NCI-H1436 treated with DMSO at 0.1 percent for 48 hours (cell line): ENCODE data around the gene GSAP.

Source experiments
- DNase-seq: peaks from one replicate; lab custom pipeline; 2025; lab: John Stamatoyannopoulos, UW

GSAP gene

DNA sequence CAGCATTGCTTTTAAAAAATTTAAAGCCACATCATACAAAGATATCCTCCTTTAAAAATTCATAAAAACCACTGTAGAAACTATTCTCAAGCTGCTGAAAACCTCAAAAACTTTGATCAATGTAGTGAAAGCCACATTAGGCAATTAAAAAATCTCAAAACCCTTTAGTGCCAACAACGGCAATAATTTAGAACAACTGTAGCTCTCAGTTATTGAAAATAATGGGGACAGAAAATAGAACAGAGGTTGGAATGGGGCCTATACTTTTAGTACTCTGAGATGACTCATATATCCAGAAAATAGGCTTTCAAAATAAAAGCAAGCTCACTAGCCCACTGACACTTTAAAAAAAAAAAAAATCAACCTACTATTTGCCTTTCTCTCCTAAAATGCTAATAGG, 87.5 kb downstream of the GSAP start:
- no peak for DNase-seq

DNA sequence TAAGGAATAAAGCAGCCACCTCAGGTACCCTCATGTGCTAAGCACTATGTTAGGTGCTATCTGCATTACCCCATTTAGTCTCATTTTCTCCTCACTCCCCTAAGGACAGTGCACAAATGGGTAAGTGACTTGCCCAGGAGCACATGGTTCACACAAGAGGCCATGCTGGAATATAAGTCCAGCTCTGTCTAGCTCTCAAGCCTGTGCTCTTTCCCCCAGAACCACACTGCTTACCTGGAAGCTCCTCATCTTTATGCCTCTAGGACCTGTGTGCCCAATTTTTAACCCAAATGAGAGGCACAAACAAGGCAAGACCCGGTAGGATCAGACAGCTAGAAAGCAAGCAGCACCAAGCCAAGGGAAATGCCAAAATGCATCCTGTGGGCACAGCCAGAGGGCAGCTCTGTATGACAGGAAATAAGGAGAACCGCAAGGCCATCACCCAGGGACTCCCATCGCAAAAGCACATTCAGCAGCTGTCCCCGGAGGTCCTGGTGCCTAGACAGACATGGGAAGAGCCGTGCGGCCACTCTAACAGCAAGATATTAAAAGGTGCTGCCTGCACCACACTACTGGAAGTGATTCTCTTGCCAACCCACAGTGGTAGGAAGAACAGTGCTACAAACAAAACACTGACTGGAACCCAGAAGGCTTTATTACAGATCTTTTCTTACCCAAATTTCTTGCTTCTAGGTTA, 88.1 kb downstream of the GSAP start:
- no peak for DNase-seq

DNA sequence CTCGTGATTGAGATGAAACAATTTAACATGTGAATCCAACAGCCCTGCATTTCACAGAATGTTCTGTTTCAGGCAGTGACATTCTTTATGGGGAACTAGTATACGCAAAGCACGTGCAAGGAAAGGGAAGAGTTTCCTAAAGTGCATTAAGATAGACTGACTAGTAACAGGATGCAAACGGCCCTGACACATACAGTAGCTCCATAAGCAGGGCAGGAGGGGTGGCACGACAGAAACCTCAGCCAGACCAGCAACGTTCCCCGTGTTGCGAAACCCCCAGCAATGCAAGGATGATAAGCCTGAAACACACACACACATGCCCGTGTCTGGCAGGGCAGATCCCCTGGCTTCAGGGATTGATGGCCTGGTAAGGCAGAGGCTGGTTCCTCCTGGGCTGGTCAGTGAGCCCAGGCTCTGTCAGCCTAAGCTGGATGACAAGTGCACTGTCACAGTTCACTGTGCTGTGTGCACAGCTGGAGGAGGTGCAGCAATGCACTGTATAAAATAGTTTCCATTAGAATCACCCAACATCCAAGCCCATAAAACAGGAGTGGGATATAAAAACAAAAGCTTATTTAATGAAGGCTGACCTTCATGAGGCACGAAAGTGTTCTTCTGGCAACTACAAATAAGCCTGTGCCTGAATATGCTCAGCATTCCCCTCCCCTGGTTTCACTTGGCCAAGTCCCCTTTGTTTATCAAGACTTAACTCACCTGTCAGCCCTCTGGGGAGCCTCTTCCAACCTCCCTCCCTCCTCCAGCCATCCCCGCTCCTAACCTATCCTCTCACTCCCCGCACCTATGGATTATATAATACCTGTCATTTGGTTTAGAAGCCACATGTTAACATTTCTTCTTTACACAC, 88.8 kb downstream of the GSAP start:
- no peak for DNase-seq

DNA sequence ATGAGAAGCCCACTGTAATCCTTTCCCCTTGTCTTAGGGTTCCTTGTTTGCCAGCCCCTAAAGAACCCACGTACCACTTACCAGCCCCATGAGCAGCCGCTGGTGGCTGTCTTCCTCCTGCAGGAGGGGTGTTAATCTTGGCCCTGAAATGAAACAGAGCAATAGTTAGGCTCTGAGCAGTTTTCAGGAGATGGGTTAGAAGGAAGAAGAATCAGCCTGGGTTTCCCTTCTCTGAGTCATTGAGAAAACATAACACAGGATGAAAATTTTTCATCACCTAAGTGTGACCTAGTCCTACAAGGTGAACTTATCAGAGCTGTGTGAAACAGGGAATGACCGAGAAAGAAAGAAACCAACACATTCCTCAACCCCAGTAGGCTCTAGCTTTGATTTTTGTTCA, 90.0 kb downstream of the GSAP start:
- DNase-seq = no peak

DNA sequence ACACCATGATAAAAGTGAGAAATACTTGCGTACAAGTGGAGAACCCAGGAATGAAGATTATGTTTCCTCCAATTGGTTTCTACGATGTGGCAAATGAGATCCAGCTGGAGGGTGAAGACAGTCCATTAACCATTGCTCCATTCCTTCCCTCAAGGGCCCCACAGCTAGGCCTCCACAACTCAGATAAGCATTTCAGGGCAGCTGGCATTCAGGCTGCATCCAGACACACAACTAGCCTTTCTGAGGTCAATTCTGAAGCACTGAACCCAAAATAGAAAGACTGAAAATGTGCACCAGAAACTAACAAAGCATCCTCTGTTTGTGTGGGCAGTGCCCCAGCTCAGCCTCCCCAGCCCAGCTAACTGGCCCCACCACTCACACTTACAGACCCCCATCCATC, 94.8 kb downstream of the GSAP start:
- DNase-seq = no peak

DNA sequence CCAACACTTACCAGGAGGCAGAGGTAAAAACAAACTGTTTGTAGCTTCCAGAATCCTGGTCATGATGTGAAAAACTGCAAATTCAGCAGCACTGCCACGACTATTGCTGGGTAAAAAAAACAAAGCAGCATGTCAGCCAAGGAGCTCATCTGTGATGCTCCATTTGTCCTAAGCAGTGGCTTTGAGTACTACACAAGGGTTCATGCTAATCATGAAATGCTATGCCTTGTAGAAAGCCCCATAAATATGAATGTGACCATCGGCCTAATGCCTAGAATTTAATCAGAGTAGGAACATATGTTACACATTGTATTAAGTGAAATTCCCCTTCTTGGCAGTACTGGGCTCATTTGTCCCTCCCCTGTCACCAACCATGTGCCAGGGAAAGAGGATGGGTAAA, 95.4 kb downstream of the GSAP start:
- DNase-seq = no peak

DNA sequence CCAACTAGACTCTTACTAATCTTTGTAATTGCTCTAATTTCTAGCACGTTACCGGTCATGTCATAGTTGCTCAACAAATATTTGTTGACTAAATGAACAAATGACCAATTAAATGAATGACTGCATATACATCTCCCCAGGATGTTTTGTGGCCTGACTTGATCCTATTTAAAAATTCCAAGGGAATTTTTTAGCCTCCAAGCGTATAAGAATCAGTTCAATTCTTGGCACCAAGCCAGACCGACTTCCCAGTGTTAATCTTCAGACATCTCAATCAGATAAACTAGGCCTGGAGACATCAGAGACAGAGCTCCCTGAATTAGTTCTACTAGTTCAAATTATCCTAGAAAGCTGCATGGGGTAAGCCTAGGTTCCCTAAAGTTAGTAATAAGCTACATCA, 96.0 kb downstream of the GSAP start:
- DNase-seq = no peak

DNA sequence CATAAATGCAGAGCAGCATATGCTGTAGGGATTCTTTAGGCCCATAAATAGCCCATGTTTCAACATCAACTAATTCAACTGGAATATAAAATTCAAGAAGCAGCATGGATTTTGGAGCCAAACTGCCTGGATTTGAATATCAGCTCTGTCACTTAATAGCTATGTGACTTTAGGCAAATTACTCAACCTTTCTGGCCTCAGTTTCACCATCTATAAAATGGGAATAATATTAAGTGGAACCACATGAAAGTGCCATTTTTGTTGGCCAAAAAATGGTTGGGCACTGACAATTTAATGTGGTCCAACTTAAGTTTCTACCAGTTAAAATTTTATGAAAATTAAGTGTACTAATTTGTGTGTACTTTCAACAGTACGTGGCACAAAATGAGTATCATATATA, 98.1 kb downstream of the GSAP start:
- DNase-seq = no peak

DNA sequence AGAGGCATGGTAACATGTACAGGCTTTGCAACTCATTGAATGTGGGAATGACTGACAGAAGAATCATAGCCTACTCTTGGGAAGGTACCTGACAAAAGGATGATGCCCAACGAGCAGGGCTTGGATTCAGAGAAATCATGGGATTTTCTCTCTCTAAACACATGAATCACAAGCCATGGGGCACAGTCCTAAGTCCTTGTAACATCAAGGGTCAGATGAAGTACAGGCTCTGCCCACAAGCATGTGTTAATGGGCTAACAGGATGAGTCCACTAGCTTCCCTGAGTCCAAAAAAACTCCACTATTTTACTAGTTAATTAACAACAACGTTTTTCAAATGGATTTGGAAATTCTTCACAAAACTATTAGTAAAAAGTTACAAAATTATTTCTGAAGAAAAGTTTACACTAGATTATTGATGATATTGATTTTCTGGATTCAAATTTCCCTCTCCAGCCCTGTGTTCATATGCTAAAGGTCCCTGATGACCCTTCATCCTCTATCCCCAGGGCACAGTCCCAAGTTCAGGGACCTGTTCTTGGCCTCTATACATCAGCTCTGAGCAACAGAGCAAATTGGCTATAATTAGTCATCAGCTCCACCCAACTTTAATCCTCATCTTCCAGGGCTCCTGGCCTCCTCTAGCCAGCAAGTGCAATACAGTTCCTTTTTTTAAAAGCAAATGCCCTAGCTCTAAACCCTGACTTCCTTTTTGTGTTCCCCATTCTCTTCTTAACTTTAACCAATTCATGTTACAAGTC, 99.8 kb downstream of the GSAP start:
- no peak for DNase-seq

DNA sequence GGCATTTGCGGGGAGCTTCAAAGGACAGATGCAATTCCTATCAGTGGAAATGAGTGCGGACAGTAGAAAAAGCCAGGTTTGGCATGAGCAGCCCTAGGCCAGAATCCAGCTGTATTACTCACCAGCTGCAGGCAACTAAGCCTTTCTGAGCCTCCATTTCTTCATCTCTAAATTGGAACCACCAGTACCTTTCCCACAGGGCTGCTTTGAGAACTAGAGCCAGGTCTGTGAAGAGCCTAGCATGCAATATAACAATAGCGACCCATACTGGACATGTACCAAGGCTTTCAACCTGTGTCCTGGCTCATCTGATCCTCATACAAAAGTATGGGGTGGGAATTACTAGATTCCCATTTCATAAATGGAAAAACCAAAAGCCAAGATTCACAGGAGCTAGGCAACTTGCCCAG, 101.0 kb downstream of the GSAP start:
- no peak for DNase-seq

DNA sequence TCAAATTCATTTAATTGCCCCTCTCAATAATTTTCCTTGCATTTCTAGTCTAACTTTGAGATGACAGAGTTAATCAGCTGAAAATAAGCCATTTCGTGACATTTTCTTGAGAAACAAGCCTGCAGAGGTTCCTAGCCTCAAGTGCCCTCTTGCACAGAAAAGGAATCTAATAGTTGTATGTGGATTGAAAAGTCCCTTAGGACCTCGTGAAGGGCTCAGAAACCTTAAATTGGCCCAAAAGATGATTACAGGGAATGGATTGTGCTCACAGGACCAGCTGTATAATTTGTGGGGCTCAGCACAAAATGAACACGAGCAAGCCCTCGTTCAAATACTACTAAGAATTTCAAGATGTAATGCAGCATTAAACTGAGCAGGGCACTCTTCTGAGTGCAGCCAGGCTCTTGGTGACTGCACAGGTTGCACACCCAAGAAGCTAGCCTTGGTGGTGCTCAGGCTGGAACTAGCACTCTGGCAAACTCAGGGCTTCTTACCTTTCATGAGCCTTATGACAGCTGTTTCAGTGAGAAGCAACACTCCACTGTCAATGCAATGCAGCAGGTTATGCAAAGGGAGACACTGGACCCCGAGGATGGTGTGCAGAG, 102.2 kb downstream of the GSAP start:
- DNase-seq = no peak

DNA sequence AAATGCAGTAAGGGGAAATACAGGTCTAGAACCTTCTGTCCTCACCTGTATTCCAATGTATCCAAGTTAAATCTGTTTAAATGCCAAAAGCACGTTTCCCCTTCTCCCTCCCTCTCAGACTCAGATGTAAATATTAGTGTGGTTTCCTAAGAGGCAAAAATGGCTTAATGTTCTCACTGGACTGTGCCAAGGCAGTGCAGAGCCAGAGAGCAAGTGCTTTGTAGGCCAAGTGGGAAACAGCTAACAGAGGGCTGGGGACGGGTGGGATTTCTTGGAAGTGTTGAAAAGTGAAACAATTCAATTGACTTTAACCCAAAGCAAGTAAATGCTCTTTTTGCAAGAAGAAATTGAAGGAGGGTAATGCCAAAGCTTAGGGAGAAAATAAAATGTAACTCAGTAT, 103.1 kb downstream of the GSAP start:
- no peak for DNase-seq

DNA sequence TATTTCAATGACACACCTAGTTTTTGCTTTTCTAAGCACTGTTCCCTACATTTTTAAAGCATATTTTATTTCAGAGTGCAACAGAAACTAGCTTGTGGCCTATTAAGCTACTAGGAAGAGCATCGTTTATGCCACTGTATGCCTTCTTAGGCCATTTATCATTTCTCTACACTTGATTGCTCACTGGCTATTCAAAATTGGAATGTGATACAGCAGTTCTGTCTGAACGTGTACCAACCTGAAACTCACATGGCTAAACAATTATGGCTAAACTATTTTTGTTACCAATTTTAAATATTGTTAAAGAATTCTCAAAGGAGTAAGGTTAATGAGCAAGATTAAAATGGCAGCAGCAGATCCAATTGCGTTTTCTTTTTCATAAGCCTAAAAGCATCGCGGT, 105.2 kb downstream of the GSAP start:
- peak; percentile 44 for DNase-seq

DNA sequence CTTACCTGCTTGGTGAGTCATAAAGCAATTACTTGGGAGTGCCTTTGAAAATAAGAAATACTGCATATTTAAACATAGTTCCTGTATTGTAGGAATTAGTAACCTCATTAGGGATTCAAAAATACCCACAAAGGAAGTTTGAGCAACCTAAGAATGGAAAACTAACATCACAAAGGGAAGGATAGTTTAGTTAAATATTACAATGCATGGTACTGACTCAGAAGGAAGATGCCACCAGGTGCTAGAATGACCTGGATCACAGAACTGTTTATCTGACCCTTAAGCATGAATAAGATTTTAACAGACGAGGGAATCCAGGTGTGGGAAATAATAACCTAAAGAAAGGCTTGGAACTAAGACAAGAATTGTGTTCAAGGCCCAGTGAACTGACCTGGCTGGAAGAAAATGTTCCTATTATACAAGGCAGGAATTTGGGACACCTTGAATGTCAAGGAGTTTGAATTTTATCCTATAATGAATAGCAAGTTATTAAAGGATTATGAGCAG, 106.4 kb downstream of the GSAP start:
- no peak for DNase-seq

DNA sequence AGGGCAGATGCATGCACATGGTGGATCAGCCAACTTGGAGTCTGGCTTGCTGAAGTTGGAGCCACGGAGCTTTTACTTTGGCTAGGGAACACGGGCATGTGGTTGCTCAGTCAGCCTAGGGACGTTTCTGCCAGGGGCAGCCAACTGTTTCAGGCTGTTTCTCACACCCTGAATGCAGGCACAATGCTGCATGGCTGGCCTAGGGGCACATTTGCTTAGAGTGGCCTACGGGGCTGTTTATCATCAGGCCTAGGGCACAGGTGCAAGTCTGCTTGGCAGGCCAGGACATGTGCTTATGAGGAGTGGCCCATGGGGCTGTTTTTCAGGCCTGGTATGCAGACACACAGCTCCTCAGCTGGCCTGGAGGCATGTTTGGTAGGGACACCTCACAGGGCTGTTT, 107.4 kb downstream of the GSAP start:
- DNase-seq = no peak

DNA sequence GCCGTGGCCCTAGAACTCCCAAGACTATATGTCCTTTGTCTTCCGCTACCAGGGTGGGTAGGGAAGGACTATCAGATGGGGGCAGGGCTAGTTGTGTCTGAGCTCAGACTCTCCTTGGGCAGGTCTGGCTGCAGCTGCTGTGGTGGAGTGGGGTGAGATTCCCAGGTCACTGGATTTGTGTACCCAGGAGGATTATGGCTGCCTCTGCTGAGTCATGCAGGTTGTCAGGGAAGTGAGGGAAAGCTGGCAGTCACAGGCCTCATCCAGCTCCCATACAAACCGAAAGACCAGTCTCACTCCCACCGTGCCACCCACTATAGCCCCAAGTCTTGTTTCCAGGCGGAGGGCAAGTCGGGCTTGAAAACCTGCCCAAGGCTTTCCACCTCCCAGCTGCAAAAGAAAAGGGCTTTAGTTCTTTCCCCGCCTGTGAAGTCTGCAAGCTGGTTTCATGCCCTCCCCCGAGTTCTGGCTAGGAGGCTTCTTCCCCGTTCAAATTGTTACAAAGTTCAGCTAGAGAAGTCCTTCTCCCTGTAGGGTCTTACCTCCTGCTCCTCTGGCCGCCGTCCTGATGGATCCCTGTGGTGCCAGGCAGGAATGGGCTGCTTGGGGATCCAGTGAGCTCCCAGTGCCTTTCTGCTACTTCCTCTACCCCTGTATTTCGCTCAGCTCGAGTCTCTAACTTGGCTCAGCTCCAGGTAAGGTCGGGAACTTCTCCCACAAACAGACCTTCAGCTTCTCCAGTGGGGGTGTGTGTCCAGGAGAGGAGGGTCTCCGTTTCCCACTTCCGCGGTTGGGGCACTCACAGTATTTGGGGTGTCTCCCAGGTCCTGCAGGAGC, 109.7 kb downstream of the GSAP start:
- no peak for DNase-seq

DNA sequence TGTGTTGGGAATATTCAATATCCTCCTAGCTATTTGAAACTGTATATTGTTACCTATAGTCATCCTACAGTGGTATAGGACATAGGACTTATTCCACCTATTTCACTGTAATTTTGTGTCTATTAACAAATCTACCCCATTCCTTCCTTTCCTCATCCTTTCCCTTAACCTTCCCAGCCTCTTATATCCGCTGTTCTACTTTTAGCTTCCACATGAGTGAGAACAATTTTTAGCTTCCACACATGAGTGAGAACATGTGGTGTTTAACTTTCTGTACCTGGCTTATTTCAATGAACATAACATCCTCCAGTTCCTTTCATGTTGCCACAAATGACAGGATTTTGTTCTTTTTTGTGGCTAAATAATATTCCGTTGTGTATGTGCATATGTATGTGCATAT, 120.6 kb downstream of the GSAP start:
- DNase-seq = no peak

DNA sequence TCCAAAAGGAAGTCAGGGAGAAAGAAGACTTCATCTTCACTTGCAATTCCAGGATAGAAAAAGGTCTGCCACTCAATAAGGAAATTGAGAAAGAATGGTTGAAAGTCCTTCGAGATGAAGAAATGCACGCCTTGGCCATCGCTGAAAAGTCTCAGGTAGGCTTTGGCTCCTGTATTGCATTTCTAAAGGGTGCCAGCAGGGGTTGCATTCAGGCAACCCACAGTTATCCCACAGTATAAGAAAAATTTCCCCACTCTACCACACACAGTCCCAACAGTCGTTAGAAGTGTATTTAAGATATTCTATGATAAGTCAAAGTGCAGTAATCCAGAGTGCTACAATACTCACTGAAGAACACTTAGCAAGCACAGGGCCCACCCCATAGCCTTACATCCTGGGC, 123.1 kb downstream of the GSAP start:
- DNase-seq = no peak

DNA sequence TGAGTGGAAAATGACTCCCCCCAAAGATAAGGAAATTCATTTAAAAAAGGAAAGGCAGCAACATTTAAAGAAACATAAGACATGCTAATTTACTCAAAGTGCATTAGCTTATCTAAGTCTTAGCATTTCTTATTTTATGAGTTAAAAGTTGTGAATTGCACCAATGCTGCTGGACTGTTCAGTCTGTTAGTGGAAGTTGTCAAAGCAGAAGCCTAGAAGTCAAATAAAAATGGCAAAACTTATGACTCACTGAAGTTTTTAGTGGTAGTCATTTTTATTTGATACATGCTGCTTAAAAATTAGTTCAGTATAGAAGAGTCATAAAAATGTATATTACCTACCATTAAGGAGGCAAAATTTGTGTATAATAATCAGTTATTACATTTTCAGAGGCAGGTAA, 125.7 kb downstream of the GSAP start:
- no peak for DNase-seq

DNA sequence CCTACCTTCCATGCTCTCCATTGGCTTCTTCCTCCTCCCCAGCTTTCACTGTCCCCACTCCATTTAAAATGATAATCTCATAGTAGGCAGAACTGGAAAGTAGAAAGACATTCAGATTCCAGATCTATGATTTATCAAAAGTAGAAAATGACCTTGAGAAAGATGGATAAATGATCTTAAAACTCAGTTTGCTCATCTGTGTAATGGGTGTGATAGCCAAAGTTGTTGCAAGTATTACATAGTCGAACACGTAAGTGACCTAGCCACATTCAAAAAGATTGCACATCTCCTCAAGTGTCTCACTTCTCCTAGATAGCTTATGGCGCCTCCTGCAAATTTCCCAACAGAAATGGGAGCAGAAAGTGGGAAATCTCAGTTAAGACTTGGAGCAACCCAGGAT, 126.8 kb downstream of the GSAP start:
- DNase-seq = no peak

DNA sequence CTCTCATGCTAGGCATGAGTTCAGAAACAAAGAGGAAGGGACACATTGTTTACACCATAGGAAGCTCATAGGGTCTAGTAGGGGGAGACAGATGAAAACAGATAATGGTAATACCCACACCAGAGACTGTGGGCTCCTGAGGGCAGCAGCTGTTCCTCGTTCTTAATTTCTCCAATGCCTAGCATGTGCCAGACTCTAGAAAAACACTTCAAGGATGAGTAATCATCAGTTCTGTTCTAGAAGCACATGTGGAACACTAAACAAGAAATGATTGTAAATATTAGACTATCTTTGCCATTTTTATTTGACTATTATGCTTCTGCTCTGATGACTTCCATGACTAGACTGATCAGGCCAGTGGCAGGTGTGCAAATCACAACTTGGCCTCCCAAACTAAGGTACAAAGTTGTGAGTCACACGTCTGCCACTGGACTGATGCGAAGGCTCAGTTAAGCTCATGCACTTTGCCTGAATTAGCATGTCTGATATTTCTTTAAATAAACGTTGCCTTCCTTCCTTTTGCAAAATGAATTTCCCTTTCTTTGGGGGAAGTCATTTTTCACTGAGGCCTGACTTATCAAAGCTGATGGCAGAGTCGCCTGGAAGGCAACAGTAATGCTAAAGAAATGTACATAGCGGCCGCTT, 127.4 kb downstream of the GSAP start:
- no peak for DNase-seq
